MM.1S (cell line): ENCODE data around the gene IRF1.
A peak's percentile ranks its signal among the peaks of the same experiment; 100 is the strongest.

Experiments used
- DNase-seq: peaks from one replicate; pipeline ENCODE4 v3.0.0-alpha.2; 2015
- H2AFZ ChIP-seq: fragments of 300-600 bp; sonication (generic); 2 replicates; pipeline ENCODE4 v1.6.0; 2016; ENCODE audit warnings: antibody characterized with exemption, low read length
- H3F3A ChIP-seq: fragments of 300-600 bp; sonication (generic); 2 replicates; pipeline ENCODE4 v1.6.1; 2016; ENCODE audit warnings: mild to moderate bottlenecking, antibody characterized with exemption, low read length, moderate library complexity, mixed read lengths; ENCODE audit not compliant: insufficient read depth
- H3K27ac ChIP-seq: fragments of 300-600 bp; sonication (generic); 2 replicates; pipeline ENCODE4 v1.5.1; 2016; ENCODE audit warnings: mild to moderate bottlenecking, low read length
- H3K27me3 ChIP-seq: fragments of 300-600 bp; sonication (generic); replicated peaks from 2 replicates; pipeline ENCODE4 v1.6.0; 2016; ENCODE audit warnings: low read length; ENCODE audit not compliant: insufficient read depth
- H3K36me3 ChIP-seq: fragments of 300-600 bp; sonication (generic); replicated peaks from 2 replicates; pipeline ENCODE4 v1.6.1; 2016; ENCODE audit warnings: mild to moderate bottlenecking, low read length, mixed read lengths; ENCODE audit not compliant: insufficient read depth
- H3K4me1 ChIP-seq: fragments of 300-600 bp; sonication (generic); 2 replicates; pipeline ENCODE4 v1.6.1; 2016; ENCODE audit warnings: low read length, mixed read lengths
- H3K4me2 ChIP-seq: fragments of 300-600 bp; sonication (generic); 2 replicates; pipeline ENCODE4 v1.6.0; 2016; ENCODE audit warnings: low read depth, low read length
- H3K4me3 ChIP-seq: fragments of 300-600 bp; sonication (generic); 2 replicates; pipeline ENCODE4 v1.5.1; 2016; ENCODE audit warnings: low read length, mixed read lengths
- H3K79me2 ChIP-seq: fragments of 300-600 bp; sonication (generic); 2 replicates; pipeline ENCODE4 v1.6.1; 2016; ENCODE audit warnings: mixed run types, low read length, mixed read lengths
- H3K9ac ChIP-seq: fragments of 300-600 bp; sonication (generic); 2 replicates; pipeline ENCODE4 v1.6.1; 2016; ENCODE audit warnings: low read length, mixed read lengths
- H3K9me2 ChIP-seq: fragments of 300-600 bp; sonication (generic); replicated peaks from 2 replicates; pipeline ENCODE4 v1.6.1; 2016; ENCODE audit warnings: mild to moderate bottlenecking, low read length, mixed read lengths; ENCODE audit not compliant: insufficient read depth
- H3K9me3 ChIP-seq: fragments of 300-600 bp; sonication (generic); replicated peaks from 2 replicates; pipeline ENCODE4 v1.6.1; 2016; ENCODE audit warnings: mild to moderate bottlenecking, low read length, mixed read lengths; ENCODE audit not compliant: insufficient read depth
- H4K20me1 ChIP-seq: fragments of 300-600 bp; sonication (generic); 2 replicates; pipeline ENCODE4 v1.6.1; 2016; ENCODE audit warnings: mild to moderate bottlenecking, low read length, moderate library complexity, mixed read lengths; ENCODE audit not compliant: insufficient read depth
- CTCF ChIP-seq: fragments of 300-600 bp; sonication (generic); IDR thresholded peaks from 2 replicates; pipeline ENCODE4 v1.5.1; 2016; ENCODE audit warnings: antibody characterized with exemption, low read length, mixed read lengths
- EZH2 ChIP-seq: fragments of 300-600 bp; sonication (generic); optimal IDR thresholded peaks from 2 replicates; pipeline ENCODE3; 2017; ENCODE audit warnings: low read depth, mild to moderate bottlenecking, antibody characterized with exemption, low read length, mixed read lengths
- EZH2phosphoT487 ChIP-seq: fragments of 300-600 bp; sonication (generic); IDR thresholded peaks from 2 replicates; pipeline ENCODE4 v1.6.1; 2018; ENCODE audit warnings: antibody characterized with exemption, low read length

IRF1 gene

GRCh38 chr5:132467287-132467984, 23.1 kb downstream of the IRF1 start:
- Histone ChIP-seq H3K79me2 (peaks cover 58% of the 10 kb centered on the region), H3K36me3 (no peaks in the 10 kb centered on the region), H3K9ac (peak overlapping the region; percentile 57), H3K27me3 (no peaks in the 10 kb centered on the region), H3K27ac (peak overlapping the region; percentile 89), H3K9me2 (no peaks in the 10 kb centered on the region), H3K4me3 (peak overlapping the region; percentile 22; the same call in 1 of the 2 replicates), H3K4me1 (peaks cover 71% of the 10 kb centered on the region), H3F3A (peaks cover 55% of the 10 kb centered on the region), H3K4me2 (peak overlapping the region; percentile 75), H3K9me3 (no peaks in the 10 kb centered on the region), H4K20me1 (no peaks in the 10 kb centered on the region), H2AFZ (no peak overlapping the region)
- TF ChIP-seq EZH2phosphoT487 (no peak), CTCF (no peak), EZH2 (no peak)
- DNase-seq = peak; percentile 78

GRCh38 chr5:132466433-132467286, 23.9 kb downstream of the IRF1 start:
- Histone ChIP-seq H3K36me3 (no peaks in the 10 kb centered on the region), H3K9ac (peak overlapping the region; percentile 57), H2AFZ (no peak overlapping the region), H3F3A (peaks cover 57% of the 10 kb centered on the region), H3K9me2 (no peaks in the 10 kb centered on the region), H4K20me1 (no peaks in the 10 kb centered on the region), H3K79me2 (peaks cover 61% of the 10 kb centered on the region), H3K27ac (peak overlapping the region; percentile 89), H3K4me1 (peaks cover 74% of the 10 kb centered on the region), H3K27me3 (no peaks in the 10 kb centered on the region), H3K4me3 (peak overlapping the region; percentile 39; the same call in 1 of the 2 replicates), H3K9me3 (no peaks in the 10 kb centered on the region), H3K4me2 (peak overlapping the region; percentile 75)
- no peak for TF ChIP-seq CTCF
- TF ChIP-seq EZH2 = no peak
- no peak for TF ChIP-seq EZH2phosphoT487
- peak; percentile 97 for DNase-seq

- peak overlapping the region; percentile 89 for H3K27ac ChIP-seq
Measured at GRCh38 chr5:132465059-132465707, 25.4 kb downstream of the IRF1 start.

More at GRCh38 chr5:132465059-132465707, 25.4 kb downstream of the IRF1 start:
- H3K79me2 ChIP-seq = peaks cover 62% of the 10 kb centered on the region
- no peak for DNase-seq
- no peaks in the 10 kb centered on the region for H3K9me3 ChIP-seq
- peak overlapping the region; percentile 10; the same call in 1 of the 2 replicates for H3K4me3 ChIP-seq
- H3K9me2 ChIP-seq = no peaks in the 10 kb centered on the region
- peak overlapping the region; percentile 57 for H3K9ac ChIP-seq
- H3F3A ChIP-seq = peaks cover 57% of the 10 kb centered on the region
- H3K27me3 ChIP-seq = no peaks in the 10 kb centered on the region
- no peaks in the 10 kb centered on the region for H4K20me1 ChIP-seq
- H2AFZ ChIP-seq = no peak overlapping the region
- H3K36me3 ChIP-seq = no peaks in the 10 kb centered on the region
- no peak for TF ChIP-seq EZH2
- TF ChIP-seq EZH2phosphoT487 = no peak
- TF ChIP-seq CTCF = no peak
- H3K4me2 ChIP-seq = peak overlapping the region; percentile 75
- peaks cover 84% of the 10 kb centered on the region for H3K4me1 ChIP-seq
